MM.1S (cell line): Measurements from ENCODE around the gene RCVRN.

Source experiments
- EZH2 ChIP-seq: fragments of 300-600 bp; sonication (generic); optimal IDR thresholded peaks from 2 replicates; pipeline ENCODE3; 2017; ENCODE audit warnings: low read depth, mild to moderate bottlenecking, antibody characterized with exemption, low read length, mixed read lengths
- TF ChIP-seq, protein P1 (sequence below): fragments of 300-600 bp; sonication (generic); IDR thresholded peaks from 2 replicates; pipeline ENCODE4 v1.5.1; 2016; ENCODE audit warnings: antibody characterized with exemption, low read length, mixed read lengths

DNA sequence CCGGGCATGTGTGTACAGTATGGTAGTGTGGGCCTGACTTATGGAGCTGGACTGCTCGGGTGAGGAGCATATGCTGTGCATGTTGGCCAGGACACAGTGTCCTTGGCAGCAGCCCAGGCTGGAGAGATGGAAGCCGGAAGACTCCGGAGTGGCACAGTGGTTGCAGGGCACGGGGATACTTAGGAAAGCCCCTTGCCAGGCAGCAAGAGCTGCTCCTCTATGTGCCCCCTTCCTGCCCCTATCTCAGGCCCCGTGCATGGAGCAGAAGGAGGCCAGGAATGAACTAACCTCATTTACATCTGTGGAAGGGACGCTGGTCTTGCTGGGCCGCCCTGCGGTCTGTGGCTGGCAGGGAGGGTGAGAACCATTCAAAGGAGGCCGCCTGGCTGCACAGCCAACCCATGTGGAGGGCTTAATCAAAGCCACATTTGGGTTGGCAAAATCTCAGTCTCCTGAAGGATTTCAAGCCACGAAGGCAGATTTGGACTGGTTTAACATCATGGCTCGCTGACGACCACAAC lies 32.2 kb upstream of the RCVRN start:
- TF ChIP-seq, protein P1, sequence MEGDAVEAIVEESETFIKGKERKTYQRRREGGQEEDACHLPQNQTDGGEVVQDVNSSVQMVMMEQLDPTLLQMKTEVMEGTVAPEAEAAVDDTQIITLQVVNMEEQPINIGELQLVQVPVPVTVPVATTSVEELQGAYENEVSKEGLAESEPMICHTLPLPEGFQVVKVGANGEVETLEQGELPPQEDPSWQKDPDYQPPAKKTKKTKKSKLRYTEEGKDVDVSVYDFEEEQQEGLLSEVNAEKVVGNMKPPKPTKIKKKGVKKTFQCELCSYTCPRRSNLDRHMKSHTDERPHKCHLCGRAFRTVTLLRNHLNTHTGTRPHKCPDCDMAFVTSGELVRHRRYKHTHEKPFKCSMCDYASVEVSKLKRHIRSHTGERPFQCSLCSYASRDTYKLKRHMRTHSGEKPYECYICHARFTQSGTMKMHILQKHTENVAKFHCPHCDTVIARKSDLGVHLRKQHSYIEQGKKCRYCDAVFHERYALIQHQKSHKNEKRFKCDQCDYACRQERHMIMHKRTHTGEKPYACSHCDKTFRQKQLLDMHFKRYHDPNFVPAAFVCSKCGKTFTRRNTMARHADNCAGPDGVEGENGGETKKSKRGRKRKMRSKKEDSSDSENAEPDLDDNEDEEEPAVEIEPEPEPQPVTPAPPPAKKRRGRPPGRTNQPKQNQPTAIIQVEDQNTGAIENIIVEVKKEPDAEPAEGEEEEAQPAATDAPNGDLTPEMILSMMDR: no peak
- no peak for TF ChIP-seq EZH2
